Measurements from ENCODE around the gene GEMIN7.

DNA sequence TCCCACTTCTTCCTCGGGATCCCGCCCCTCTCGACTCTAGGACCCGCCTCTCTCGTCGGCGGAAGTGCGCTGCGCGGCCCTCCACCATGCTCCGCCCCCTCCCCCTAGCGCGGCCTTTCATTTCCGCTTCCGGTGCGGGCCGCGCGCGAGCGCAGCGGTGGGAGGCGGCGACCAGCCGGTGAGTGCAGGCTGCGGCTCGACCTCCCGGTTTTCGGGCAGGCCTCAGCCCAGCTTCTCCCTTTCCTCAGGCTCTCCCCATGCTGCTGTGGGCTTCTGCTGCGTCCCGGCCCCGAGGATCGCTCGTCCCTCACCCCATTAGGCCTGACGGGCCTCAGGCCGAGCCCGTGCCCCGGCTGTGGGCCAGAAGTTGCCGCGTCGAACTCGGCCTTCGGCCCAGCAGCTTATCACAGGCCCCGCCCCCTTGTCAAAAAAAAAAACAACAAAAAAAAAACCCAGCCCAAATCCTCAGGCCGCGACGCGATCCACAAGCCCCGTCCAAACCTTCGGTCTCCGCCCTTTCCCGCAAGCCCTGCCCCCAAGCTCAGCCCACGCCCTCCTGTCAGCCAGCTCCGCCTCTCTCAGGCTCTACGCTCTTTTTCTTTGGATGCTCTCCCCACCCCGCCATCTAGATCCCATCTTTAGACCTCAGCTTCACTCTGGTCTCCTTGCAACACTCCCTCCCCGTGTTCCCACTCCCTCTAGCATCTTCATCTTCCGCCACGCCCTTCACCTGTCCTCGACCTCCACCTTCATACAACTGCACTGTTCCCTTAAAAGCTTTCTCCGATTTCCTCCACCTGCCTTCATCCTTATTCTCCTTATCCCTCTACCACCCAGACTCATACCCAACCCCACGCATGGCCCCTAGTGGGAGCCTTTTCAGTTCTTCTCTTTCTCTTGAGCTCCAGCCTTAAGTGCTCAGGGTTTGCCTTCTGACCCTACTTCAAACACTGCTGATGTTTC is 39.8 kb upstream of the GEMIN7 start, which contains the start of gene CLASRP:
- TF ChIP-seq, protein P1, sequence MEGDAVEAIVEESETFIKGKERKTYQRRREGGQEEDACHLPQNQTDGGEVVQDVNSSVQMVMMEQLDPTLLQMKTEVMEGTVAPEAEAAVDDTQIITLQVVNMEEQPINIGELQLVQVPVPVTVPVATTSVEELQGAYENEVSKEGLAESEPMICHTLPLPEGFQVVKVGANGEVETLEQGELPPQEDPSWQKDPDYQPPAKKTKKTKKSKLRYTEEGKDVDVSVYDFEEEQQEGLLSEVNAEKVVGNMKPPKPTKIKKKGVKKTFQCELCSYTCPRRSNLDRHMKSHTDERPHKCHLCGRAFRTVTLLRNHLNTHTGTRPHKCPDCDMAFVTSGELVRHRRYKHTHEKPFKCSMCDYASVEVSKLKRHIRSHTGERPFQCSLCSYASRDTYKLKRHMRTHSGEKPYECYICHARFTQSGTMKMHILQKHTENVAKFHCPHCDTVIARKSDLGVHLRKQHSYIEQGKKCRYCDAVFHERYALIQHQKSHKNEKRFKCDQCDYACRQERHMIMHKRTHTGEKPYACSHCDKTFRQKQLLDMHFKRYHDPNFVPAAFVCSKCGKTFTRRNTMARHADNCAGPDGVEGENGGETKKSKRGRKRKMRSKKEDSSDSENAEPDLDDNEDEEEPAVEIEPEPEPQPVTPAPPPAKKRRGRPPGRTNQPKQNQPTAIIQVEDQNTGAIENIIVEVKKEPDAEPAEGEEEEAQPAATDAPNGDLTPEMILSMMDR (IDR thresholded peaks at IDR 0.05; ENCODE audit: insufficient read depth, low read depth, low read length) = no peak
- TF ChIP-seq EZH2 (IDR thresholded peaks at IDR 0.05; ENCODE audit: insufficient read depth, low read length) = no peak

Measured in astrocyte (in vitro differentiated cells and primary cell).